ENCODE data around the gene CFAP53. TPM values are rescaled to one million over a fixed set of nuclear protein-coding genes. Genes with fewer than 3 reads are reported as not detected.
"Not testable (repeated sequence)": the region's sequence is repeated elsewhere in the genome, so short reads cannot be mapped to it uniquely, and the experiment has no call there.

Gene CFAP53
- total RNA-seq, 2 donors from 2014 or later = not detected

GRCh38 chr18:50274941-50275340, 8.6 kb upstream of the CFAP53 start:
- no peak for DNase-seq (ENCODE audit: low spot score)
- intact Hi-C loops (cut with DNase I) = no loop called here

DNA sequence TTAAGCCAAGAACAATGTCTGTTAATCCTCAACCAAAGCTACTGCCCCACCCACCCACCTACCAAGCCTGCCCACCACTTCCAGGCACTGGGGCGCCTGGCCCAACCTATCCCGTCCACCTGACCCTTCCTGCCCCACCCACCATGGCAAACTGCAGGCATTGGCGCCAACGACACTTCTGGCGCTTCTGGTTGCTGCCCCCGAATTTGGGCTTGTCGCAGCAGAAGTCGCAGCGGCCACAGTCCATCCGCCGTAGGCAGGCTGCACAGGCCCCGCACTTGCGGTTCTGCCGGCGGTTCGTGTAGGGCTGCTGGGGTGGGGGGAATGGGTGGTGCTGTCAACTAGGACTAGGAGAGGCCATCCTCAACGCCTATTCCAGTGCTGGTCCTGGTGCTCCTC, 7.7 kb upstream of the CFAP53 start:
- DNase-seq (ENCODE audit: low spot score) = no peak
- intact Hi-C loops (cut with DNase I) = no loop called here

- DNase-seq (ENCODE audit: low spot score) = no peak
- intact Hi-C loops (cut with DNase I) = no loop called here
These were observed 7.1 kb upstream of the CFAP53 start for GRCh38 chr18:50273203-50274043.

GRCh38 chr18:50272568-50272967, 6.3 kb upstream of the CFAP53 start:
- intact Hi-C loops (cut with DNase I) = no loop called here
- no peak for DNase-seq (ENCODE audit: low spot score)

GRCh38 chr18:50268022-50268747, 1.9 kb upstream of the CFAP53 start:
- peak; percentile 96 for DNase-seq (ENCODE audit: low spot score)
- intact Hi-C loops (cut with DNase I) = no loop called here

DNA sequence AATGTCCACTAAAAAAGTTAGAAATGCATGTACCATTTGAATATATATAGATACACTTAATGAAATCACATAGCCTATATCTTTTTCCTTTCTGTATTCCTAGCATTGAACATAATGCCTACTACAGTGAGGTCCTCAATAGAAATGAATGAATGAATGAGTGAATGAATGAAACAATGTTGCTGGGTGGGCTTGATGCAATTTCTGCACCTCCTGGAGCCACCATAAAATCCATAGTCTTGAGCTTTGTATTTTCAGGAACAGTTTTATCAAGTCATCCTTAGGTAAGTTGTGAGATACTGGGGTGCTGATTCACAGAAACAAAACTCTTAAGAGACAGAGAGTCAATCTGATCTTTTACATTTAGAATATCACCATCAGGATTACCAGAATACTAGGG, 3.3 kb downstream of the CFAP53 start:
- intact Hi-C loops (cut with DNase I) = no loop called here
- DNase-seq (ENCODE audit: low spot score) = no peak

DNA sequence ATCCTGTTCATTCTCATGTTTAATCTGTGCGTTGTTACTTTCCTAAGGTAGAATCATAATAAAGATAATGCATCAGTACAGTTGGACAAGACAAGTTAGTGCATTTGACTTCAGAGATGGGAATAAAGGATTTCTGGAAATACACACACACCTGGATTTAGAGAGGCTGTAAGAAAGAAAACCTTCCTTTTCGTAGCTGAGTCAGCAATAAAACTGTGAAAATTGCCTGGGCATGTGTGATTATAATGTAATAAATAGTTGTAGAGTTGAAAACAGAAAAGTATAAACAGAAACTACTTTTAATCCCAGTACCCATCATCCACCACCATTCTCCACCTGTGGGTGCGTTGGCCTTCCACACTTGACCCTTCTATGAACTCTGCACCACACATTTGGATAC, 15.4 kb downstream of the CFAP53 start:
- DNase-seq (ENCODE audit: low spot score) = no peak
- intact Hi-C loops (cut with DNase I) = no loop called here

- DNase-seq (ENCODE audit: low spot score) = no peak
- intact Hi-C loops (cut with DNase I) = no loop called here
These were observed 16.7 kb downstream of the CFAP53 start for GRCh38 chr18:50249576-50249975.

DNA sequence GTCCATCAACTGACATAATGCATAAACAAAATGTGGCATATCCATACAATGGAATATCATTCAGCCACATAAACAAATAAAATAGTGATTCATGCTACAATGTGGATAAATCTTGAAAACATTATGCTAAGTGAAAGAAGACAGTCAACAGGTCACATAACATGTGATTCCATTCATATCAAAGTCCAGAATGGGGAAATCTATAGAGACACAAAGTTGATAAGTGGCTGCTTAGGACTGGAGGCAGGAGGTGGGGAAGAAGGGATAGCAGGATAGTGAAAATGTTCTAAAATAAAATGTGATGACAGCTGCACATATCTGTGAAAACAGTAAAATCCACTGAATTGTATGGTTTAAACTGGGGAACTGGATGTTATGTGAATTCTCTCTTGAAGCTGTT, 18.7 kb downstream of the CFAP53 start:
- DNase-seq (ENCODE audit: low spot score) = no peak
- intact Hi-C loops (cut with DNase I) = no loop called here

DNA sequence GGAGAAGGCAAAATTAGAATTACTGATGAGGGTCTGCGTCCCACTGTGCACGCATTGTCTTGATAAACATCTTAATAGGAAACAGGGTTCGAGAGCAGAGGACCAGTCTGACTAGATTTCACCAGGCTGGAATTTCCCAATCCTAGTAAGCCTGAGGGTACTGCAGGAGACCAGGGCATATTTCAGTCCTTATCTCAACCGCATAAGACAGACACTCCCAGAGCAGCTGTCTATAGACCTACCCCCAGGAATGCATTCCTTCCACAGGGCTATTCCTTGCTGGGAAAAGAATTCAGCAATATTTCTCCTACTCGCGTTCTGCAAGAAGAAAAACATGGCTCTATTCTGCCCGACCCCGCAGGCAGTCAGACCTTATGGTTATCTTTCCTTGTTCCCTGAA, 24.5 kb downstream of the CFAP53 start:
- intact Hi-C loops (cut with DNase I); DNase-seq (ENCODE audit: low spot score): not testable (repeated sequence)

DNA sequence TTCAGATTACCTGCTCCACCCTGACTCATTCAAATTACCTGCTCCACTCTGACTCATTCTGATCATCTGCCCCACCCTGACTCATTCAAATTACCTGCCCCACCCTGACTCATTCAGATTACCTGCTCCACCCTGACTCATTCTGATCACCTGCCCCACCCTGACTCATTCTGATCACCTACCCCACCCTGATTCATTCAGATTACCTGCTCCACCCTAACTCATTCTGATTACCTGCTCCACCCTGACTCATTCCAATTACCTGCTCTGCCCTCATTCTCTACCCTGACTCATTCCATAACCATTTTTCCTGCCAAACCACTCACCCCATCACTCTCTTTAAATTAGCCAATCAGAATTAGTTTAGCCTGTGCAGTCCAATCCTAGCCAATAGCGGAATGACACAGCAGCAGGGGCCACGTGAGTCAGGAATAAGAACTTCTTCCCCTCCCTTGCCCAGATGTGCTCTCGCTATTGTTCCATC, 26.2 kb downstream of the CFAP53 start:
- intact Hi-C loops (cut with DNase I) = no loop called here
- DNase-seq (ENCODE audit: low spot score) = no peak

- no peak for DNase-seq (ENCODE audit: low spot score)
- intact Hi-C loops (cut with DNase I) = no loop called here
These were observed 33.9 kb downstream of the CFAP53 start for GRCh38 chr18:50232419-50232818.

- no peak for DNase-seq (ENCODE audit: low spot score)
- intact Hi-C loops (cut with DNase I) = no loop called here
These were observed 34.7 kb downstream of the CFAP53 start for GRCh38 chr18:50231621-50232020.

- DNase-seq (ENCODE audit: low spot score); intact Hi-C loops (cut with DNase I): not testable (repeated sequence)
These were observed 46.0 kb downstream of the CFAP53 start for GRCh38 chr18:50220249-50220648.

DNA sequence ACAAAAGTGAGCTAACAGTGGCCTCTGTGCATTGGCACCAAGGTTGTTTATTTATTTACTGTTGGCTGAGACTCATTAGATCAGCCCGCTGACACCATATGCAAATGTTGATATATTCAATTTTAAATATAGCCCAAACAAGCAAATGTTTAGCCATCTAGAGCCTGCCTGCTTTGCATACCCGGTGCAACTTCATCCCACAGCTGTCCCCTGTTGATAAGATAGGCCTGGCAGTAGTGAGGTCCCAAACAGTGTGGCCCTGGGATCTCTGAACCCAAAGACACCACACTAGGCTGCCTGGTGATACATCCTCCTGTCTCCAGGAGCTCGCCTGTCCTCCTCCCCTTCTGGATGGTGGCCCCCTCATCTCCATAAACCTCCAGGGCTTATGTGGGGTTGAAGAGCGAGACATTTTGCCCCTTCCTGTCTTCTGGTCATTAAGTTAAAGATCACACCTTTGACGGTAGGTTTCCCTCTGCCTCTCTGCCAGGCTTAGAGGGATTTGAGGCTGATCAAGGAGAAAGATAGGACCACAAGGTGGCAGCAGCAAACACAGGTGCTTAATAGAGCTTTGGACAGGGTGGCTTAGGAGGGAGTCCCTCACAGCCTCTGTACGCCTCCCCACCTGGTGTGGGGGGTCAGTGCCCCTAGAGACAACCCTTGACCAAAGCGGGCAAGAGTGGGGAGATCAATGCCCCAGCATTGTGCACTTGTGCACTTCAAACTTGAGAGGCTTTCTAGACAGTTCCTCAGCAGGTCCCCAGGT, 47.7 kb downstream of the CFAP53 start:
- intact Hi-C loops (cut with DNase I) = no loop called here
- DNase-seq (ENCODE audit: low spot score) = no peak

DNA sequence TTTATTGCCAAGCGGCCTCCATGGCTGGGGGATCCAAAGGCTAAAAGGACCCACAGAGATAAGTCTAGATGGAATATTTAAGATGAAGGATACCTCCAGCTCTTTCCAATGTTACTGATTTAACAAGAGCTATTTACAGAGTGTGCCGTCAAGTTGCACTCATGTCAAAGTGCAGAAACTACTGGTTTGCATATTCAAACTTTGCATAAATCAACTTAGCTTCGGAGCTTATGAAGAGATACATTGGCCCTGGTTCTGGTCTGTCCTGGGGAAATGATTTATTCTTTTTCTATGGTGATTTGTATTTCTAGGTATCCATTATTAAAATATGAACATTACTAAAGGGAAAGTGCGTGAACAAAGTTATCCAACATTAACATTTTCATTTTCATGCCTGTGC, 57.0 kb downstream of the CFAP53 start:
- intact Hi-C loops (cut with DNase I) = no loop called here
- no peak for DNase-seq (ENCODE audit: low spot score)

DNA sequence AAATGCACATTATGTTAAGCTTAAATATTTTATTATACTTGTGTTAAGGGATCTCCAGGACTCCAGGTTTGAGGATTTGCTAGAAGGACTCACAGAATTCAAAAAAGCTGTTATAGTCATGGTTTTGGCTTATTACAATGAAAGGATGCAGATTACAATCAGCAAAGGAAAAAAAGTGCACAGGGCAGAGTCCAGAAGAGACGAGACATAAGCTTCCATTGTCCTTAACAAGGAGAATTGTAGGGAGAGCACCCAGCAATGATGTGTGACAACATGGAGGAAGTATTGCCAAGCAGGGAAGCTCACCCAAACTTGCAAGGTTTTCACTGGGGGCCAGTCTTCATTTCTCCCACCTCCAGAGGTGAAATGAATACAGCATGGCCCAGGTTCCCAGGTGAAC, 58.6 kb downstream of the CFAP53 start:
- intact Hi-C loops (cut with DNase I) = no loop called here

GRCh38 chr18:50203801-50204604, 62.3 kb downstream of the CFAP53 start:
- intact Hi-C loops (cut with DNase I) = no loop called here
- peak; percentile 66 for DNase-seq (ENCODE audit: low spot score)

More for the DNA sequence above, 58.6 kb downstream of the CFAP53 start:
- DNase-seq (ENCODE audit: low spot score) = no peak

- intact Hi-C loops (cut with DNase I) = no loop called here
- DNase-seq (ENCODE audit: low spot score) = no peak
These were observed 64.7 kb downstream of the CFAP53 start for GRCh38 chr18:50201476-50202018.
